Urothelium cell line (cell line): ENCODE data around the gene LRRC1.
A peak's percentile ranks its signal among the peaks of the same experiment; 100 is the strongest.
"Not testable (repeated sequence)": the region's sequence is repeated elsewhere in the genome, so short reads cannot be mapped to it uniquely, and the experiment has no call there.

Experiments
- DNase-seq: peaks from one replicate; pipeline ENCODE4 v3.0.0; 2011; ENCODE audit warnings: low spot score, mixed read lengths
- FAIRE-seq: peaks from 2 replicates; lab custom pipeline; 2011; peaks lifted over from hg19 to GRCh38; lab: Jason Lieb, UNC

LRRC1 gene

DNA sequence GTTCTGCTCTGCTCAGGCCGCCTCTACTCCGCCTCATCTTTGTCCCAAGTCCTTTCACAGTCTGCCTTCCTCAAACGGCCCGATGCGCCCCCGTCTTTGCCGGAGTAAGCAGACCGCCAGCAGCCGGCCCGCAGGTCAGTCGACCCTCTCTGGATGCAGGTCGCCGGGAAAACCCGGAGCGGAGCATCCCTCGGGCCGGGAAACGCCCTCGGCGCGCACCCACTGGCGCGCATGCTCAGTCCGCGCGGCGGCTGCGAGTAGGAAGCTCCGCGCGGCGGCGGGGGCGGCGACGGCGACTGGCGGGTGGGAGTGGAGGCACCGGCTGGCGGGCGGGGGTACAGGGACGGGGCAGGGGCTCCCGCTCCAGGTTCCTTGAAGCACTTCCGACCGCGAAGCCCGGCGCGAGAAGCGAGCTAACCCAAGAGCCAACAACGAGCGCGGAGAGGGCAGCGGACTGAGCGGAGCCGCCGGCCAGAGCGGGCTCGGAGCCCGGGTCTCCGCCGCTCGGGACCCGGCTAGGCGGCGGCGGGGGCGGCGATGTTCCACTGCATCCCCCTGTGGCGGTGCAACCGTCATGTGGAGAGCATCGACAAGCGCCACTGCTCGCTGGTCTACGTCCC lies at the start of gene LRRC1:
Gene LRRC1 (plus strand): TSS at position 286 of the 620 bp plus-strand sequence. CDS start 252 bp downstream, at position 538.
- FAIRE-seq, result peak; percentile 90
- peak; percentile 97 for DNase-seq

DNA sequence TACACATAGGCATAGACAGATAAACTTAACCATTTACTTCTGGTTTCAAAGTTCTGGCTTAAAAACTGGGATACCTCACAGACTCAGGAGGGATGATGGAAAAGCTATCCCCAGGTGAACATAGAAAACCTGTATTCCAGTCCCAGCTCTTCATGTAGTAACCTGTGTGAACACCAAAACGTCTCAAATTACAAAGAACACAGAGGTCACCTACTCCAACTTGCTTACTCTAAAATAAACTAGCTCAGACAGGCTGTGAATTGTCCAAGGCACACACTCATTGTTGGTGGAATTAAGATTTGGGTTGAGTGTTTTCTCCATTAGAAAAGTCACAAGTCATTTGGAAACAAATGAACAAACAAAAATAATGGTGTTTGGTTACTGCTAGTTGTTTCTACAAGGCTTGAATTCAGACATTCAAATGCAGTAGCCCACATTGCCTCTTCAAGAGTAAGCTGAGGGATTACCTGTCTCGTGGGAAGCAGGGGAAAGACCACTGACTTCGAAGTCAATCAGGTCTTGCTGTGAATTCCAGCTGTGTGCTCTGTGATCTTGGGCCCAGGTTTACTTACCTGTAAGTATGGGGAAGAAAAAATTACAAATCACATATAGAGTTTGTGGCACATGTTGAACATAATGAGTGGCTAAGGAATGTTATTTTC lies 48.2 kb upstream of the LRRC1 start:
- no peak for DNase-seq
- FAIRE-seq, result no peak

DNA sequence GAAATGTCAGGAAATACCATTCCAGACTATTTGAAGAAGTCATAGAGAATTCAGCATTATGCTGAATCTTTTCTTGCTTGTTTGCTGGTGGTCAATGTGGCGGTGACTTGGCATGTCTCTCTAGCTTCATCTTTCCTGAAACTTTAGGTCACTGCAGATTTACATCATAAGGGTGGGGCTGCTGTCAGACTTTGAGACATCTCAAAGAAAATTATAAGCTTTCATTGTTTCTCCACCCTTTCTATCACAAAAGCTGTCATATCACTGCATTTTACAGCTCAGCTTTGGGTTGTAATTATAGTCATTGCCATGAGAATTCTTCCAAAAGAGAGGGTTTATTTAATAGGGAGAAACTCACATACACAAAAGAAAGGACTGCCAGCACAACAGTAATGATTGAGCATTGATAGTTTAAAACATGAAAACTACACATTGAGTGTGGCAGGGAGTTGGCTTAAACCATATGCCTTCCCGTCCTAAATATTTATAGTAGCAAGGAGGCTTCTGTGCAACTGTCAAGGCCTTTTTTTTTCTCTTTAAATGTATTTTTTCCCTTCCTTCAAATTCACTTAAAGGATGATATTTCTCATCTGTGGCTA lies 44.7 kb upstream of the LRRC1 start:
- FAIRE-seq, result no peak

DNA sequence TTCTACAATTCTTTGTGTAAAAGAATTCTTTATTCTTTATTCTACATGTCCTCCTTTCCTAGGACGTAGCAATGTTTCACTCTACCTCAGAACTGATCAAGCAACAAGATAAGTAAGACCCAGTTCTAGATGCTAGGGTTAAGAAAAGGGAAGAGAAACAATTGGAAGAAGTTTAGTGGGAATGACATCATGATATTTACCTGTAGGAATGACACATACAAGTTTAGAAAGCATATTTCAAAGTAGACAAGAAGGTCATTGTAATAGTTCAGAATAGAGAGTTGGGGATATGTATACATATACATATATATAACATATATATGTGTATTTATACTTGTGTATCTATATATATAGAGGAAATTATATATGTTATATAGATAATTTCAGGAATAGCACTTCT lies 43.4 kb upstream of the LRRC1 start:
- no peak for FAIRE-seq
- no peak for DNase-seq

More for the DNA sequence above, 44.7 kb upstream of the LRRC1 start:
- DNase-seq, result no peak

DNA sequence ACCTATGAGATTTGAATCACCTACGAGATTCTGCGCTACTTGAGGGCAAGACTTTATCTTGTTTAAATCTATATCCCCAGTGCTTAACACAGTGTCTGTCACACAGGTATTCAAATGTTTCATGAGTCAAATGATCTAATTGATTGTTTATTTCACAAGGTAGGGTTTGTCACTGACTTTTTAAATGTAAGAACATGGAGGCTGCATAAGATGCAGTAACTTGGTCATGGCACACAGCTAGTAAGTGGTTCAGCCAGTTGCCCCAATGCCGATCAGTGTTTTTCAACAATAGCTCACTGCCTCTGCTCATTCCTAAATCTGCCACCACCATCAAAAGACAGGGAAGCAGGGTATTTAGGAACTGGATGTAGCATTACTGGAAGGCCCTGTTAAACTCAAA lies 42.4 kb upstream of the LRRC1 start:
- no peak for DNase-seq
- FAIRE-seq, result no peak

DNA sequence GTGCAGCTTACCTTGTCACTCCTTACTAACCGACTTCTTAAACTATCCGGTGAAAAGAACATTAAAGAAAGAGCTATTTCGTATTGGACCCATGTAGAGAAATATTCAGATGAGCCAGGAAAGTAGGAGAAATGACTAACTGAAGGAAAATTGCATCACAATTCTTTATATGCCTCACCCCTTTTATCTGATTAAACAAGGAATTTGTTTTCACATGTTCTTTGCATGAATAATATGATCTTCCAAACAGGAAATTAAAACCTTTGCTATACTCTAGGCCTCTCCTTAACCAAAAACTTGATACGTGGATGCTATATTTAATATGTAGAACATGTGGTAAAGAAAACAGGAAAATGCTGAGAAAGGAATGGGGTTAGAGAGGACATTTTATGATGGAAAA lies 41.9 kb upstream of the LRRC1 start:
- DNase-seq (no peak), FAIRE-seq (no peak)

DNA sequence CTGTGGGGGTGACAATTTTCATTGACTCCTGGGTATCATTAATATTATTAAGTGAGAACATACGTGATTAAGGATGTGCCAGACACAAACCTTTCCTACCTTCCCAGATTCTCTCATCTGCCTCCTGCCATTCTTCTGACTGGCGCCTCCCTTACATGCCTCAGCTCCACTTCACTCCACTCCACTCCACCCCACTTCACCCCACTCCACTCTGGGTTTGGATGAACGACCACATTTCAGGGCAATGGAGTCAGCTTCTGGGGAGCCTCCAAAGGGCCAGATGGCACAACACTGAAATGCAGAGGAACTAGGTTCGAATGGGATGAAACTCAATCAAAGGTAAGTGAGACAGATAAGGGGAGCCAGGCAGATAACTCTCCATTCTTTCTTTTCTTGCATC lies 40.5 kb upstream of the LRRC1 start:
- no peak for FAIRE-seq

DNA sequence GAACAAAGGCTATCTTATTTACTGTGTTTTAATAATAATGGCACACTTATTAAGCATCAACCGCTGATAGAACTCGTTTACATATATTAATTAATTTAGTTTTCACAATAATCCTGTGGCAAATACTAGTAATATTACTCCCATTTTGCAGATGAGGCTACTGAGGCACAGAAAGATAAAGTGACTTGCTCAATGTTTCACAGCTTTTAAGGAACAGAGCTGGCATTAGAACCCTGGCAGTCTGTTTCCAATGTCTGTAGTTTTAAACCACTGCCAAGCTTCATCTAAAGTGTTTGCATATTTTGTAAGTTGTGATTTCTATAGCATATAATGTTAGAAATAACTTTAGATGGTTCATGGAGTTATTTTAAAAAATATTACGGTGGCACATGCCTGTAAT lies 38.4 kb upstream of the LRRC1 start:
- DNase-seq (no peak), FAIRE-seq (no peak)

More for the DNA sequence above, 40.5 kb upstream of the LRRC1 start:
- DNase-seq, result no peak

DNA sequence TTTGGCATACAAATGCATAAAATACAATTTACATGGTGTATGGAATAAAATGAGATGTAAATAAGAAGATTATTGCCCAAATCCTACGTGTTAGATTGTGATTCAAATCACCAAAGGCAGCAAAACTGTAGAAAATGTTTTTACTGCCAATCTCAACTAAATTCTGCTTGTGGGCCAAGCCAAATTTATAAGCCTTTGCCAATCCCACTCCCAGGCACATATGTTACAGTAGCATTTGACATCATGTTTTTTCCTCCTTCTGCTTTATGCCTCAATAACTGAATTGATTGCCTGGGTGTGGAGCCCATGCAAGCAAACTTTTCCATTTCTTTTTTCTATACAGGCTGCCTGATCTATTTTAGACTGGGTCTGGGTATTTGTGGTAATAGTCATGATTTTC lies 36.3 kb upstream of the LRRC1 start:
- no peak for FAIRE-seq
- no peak for DNase-seq

DNA sequence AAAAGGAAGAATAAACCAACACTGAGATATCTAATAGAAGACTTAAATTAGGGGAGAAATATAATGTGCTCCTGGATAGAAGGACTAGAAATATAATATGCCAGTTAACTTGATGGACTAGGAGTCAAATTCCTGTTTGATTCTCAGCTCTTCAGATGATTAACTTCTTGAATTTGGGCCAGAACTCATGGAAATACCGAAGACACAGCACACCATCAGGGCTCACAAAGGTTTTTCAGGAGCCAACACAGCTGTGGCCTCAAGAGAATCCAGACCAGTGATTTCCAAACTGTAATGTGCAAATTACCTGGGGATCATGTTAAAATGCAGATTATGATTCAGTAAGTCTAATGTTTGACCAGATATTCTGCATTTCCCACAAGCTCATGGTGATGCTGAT lies 33.8 kb upstream of the LRRC1 start:
- no peak for DNase-seq
- no peak for FAIRE-seq

DNA sequence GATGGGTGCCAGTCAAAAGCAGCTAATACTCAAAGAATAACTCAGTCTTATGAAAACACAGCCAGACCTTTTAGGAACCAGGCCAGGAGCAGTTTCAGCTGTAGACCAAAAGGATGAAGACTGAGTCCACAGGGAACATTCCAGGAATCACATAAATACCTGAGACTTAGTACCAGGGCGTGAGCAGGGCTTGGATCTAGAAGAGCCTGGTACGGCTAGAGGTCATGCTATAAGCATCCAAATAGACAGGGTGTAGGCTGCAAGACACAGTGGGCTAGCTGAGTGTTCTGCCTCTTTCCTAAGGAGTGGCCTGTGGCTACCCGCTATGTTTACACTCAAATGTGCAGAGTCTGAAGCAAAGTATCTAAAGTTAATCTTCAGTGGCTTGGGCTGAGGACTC lies 29.5 kb upstream of the LRRC1 start:
- FAIRE-seq (no peak), DNase-seq (peak; percentile 16)

DNA sequence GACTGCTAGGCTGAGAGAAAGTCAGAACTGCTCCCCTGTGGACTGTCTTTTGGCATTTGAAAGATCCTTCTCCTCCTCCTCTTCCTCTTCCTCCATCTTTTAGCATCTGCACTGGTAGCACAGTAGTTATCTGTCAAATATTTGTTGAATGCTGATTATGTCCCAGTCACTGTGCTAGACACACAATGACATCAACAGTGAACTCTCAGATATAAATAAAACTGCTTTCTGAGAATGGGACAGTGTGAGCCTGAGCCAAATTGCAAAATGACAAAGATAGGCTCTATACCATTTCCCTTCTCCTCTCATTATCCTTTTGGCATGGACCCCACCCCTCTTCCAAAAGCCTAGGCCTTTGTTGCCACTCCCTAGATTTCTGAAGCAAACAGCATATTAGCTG lies 27.9 kb upstream of the LRRC1 start:
- DNase-seq, result no peak
- FAIRE-seq, result no peak

DNA sequence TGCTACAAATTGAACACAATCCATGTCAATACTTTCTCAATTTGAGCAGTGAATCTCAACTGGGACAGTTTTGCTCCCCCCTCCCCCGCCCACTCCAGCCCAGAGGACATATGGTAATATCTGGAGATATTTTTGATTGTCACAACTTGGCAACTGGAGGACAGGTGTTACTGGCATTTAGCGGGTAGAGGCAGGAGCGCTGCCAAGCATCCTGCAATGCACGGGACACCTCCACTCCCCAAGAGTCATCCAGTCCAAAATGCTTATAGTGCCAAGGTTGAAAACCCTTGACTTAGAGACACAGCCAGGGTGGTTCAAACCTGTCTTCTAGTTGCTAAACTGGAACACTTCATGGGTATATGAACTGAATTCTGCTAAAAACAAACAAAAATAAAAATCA lies 26.9 kb upstream of the LRRC1 start:
- DNase-seq (no peak), FAIRE-seq (no peak)

DNA sequence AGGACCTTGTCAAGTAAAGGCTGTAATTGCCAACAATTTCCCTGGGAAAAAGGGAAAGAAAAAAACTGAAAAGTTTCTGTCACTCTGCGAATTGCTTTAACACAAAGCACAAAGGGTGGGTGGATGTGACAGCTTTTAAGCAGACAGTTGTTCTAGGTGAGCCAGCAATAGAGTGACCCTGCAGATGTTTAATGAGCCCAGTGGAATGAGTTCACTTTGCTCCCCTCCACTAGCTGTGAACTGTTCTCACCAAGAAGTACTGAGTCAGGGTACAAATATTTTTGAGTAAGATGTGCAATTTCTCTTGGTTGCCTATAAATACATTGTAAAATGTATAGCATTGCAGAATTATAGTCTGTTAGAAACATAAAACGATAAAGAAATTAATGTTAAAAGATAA lies 26.2 kb upstream of the LRRC1 start:
- no peak for DNase-seq
- FAIRE-seq, result no peak

DNA sequence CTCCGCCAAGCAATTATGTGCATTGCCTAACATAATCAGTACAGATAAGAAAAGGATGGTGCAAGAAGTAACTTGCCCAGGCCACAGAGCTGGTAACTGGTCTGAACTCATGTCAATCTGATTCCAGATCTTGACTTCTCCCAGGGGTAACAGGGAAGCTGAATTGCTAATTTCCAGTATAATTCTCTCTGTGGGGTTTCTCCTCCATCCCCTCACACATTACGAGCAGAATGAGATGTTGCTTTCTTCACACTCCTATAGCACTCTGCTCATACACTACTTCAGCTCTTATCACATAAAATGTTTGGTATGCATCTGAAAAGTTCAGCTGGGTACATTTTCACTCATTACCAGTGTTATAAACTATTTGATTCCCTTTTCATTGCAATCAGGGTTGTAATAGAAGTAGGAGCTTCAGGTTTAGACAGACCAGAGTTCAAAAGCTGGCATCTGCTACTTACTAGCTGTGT lies 24.0 kb upstream of the LRRC1 start:
- no peak for FAIRE-seq
- no peak for DNase-seq

DNA sequence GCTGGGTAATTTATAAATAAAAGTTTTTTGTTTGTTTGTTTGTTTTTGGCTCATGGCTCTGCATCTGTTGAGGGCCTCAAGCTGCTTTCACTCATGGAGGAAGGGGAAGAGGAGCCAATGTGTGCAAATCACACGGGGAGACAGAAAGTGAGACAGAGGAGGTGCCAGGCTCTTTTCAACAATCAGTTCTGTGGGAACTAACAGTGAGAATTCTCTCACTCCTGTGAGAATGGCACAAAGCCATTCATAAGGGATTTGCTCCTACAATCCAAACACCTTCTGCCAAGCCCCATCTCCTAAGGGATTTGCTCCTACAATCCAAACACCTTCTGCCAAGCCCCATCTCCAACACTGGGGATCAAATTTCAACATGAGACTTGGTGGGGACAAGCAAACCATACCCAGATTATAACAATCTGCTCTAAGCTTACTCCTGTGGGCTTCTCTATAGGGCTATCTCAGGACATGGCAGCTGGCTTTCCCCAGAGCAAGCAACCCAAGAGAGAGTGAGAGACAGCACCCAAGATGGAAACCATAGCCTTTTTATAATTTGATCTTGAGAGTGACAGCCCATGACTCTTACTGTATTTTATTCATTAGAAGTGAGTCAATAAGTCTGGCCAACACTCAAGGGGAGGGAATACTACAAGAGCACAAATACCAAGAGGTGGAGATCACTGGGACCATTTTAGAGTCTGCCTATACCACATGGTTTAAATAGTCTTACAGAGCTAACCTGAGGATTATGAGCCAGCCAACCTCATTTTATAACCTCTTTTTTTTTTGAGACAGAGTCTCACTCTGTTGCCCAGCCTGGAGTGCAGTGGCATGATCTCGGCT lies 22.8 kb upstream of the LRRC1 start:
- FAIRE-seq, result no peak
- no peak for DNase-seq

DNA sequence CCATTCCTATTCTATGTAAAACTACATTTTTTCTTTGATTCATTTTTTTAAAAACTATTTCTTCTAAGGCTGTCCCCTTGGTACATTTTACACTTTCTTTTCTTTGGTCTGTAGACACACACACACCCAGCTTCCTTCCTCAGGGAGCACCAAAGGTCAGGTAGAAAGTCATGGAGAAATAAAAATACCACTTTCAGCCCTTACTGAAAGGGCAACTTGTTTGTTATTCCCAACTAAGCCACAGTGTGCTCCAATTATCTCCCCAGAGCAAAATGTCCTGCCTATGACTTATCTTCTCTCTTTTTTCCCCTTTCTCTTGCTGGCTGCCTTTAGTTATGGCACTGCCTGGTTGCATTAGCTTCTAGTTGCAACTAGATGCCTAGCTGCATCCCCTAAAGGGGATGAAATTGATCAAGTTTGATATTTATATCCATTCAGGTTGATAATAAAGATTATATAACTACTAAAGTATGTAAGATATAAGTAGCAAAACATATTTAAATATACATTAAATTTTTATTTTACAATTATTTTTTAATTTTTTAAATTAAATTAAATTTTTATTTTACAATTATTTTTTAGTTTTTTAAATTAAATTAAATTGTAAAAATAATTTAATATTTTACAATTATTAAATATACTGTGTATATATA lies 21.6 kb upstream of the LRRC1 start:
- no peak for DNase-seq
- no peak for FAIRE-seq

DNA sequence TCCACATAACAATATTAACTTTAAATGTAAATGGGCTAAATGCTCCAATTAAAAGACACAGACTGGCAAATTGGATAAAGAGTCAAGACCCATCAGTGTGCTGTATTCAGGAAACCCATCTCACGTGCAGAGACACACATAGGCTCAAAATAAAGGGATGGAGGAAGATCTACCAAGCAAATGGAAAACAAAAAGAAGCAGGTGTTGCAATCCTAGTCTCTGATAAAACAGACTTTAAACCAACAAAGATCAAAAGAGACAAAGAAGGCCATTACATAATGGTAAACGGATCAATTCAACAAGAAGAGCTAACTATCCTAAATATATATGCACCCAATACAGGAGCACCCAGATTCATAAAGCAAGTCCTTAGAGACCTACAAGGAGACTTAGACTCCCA lies 18.7 kb upstream of the LRRC1 start:
- not testable (repeated sequence) for FAIRE-seq, DNase-seq

DNA sequence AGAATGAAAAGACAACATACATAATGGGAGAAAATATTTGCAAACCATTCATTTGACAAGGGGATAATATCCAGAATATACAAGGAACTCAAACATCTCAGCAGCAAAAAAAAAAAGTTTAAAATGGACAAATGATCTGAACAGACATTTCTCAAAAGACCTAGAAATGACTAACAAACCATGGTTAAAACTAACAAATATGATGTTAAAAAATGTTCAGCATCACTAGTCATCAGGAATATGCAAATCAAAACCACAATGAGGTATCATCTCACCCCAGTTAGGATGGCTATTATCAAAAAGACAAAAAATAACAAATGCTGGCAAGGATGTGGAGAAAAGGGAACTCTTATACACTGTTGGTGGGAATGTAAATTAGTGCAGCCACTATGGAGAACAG lies 9.8 kb upstream of the LRRC1 start:
- not testable (repeated sequence) for DNase-seq, FAIRE-seq

DNA sequence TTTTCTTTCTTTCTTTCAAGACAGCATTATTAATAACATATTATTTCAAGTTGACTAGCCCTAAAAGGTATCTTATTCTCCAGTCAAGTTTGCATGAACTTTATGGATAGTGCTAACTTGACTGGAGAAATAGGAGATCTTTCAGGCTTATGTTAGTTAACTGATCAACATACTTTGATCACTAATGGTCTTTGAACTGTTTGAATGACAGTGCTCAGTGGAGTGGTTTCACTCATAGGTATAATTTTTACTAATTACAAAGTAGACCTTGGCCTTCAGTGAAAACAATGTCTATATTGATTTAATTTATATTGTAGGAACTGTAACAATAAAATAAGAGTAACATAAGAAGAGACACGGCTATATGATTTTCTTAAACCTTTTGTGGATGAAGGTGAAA lies 8.0 kb upstream of the LRRC1 start:
- DNase-seq (no peak), FAIRE-seq (no peak)

DNA sequence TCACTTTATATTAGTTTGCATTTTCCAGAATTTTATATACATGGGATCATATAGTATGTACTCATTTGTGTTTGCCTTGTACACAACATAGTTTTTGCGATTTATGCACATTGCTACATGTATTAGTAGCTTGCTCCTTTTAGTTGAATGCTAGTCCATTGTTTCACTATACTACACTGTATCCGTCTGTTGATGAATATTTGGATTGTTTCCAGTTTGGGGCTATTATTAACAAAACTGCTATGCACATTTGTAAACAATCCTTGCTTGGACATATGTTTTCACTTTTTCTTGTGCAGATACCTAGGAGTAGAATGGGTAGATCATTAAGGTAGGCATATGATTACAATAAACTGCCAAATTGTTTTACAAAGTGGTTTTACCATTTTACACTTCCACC lies 3.9 kb upstream of the LRRC1 start:
- no peak for DNase-seq
- FAIRE-seq, result no peak
